SK-MEL-5 (cell line): ENCODE measurements around the gene EPC1. TPM values are rescaled to one million over a fixed set of nuclear protein-coding genes. Genes with fewer than 3 reads are reported as not detected.

Experiments used
- DNase-seq: peaks from one replicate; pipeline ENCODE4 v3.0.0-alpha.2; 2016; ENCODE audit warnings: low read depth, low spot score
- in situ Hi-C: cut with HindIII; loops from 2 replicates; pipeline ENCODE4 v1.10.0; 2016; ENCODE audit warnings: low sequenced_read_pairs, high pct_unique_total_duplicates, low pct_unique_long_range_greater_than_20kb
- total RNA-seq: library from RNA; depleted of rRNA; stranded (reverse); fragments of >200 nt; shearing (Covaris generic); gene quantifications from 2 replicates; pipeline ENCODE4 v1.2.3, GENCODE V29; 2014

EPC1 gene
- total RNA-seq, 1 experiment from 2014 or later: 11.8 TPM

DNA sequence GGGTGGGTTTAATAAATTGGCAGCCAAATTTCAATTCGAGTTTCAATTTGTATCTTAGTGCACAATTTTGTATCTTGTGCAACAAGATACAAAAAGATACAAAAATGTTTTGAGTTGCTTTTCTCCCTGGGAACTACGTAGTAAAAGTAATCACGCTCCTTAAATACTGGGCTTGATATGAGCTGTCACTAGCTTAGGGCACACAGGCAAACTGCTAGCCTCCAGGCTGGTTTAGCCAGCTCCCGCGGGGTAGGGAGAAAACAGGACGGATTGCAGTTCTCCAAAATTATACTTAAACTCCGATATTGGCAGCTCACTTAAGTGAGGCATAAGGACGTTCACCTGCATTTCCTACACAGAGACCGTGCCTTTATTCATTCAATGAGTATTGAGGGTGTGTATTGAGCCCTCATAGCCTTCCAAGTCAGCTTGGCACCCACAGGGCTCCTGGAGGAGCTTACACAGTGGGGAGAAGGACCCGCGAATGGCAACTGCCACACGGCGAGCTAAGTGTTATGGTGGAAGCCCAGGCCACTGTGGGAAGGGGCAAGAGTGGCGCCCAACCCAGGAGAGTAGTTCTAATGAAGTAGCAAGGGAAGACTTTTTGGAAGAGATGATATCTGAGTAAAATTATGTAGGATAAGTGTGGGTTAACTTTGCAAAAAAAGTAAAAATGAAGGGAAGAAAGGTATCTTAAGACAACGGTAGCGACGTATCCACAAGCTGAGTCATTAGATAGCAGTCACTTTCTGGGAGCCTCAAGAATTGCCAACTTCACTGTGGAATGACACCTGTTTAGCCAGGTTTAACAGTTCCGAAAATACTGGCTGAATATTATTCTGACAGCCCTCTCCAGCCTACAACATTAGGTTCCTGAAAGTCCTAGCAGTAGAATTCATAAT is 1.6 kb upstream of the EPC1 start:
- no peak for DNase-seq
- in situ Hi-C loops: no loop called here

DNA sequence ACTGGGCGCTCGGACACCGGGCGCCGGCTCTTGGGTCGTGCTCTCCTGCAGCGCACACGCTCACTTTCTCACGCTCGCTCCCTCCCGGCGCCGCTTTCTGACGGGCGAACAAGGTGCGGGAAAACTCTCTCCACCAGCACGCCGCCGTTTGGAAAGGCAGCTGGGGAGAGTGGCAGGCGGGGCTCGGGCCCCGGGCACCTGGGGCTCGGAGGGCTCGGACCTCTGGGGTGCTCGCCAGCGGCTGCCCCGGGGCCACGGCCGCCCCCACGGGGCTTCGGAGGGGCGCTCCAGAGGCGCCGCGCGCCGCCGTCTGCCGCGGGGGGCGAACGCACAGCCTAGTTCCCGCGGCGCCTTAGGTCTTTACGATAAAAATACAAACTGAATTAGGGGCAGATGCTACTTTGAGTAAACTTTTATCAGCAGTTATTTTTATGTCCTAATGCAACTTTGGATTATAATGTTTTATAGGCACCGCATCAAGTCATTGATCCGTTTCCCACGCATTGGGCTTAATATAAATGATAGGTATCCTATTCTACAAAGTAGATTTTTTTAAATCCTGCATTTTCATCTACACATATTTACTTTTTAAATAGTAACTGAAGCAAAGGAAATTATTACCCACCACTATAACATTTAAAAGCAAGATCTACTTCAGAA is 535 bp upstream of the EPC1 start:
- DNase-seq: no peak
- in situ Hi-C loops: no loop called here

DNA sequence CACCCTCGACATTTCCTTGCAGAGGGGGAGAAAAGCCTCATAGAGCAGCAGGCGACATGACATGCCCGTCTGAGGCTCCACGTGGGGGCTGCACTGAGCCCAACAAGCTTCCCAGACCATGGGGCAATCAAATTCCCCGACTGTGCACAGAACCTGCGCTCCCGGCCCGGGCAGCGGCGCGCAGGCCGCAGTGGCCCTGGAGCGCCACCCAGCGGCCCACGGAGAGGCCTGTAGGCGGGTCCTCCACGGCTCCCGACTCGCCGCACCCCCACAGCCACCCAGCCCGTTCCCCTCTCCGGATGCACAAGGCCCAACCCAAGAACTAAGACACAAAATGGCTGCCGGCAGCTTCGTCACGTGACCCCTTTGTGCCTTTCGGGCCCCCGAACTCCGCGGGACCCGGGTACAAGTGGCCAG is 816 bp downstream of the EPC1 start:
- in situ Hi-C loops: no loop called here
- peak; percentile 91 for DNase-seq

DNA sequence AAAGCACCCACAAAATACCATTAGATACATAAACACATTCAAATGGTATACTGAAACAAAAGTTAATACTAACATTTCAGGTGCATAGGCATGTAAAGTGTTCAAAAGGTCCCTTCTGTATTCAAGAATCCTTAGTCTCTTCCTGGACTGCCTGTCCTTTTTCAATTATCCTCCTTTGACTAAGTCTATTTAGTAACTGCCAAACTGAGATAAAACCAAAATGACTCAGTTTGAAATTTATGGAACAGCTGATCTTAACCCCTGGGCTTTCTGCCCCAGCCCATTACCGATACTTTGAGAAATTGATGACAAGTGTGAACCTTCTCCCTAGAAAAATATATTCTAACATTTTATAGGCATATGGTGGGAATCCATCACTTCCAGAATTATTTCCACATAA is 5.4 kb downstream of the EPC1 start:
- no peak for DNase-seq
- in situ Hi-C loops: no loop called here

- DNase-seq: no peak
- in situ Hi-C loops: no loop called here
Observed at GRCh38 chr10:32340596-32341180, 6.3 kb downstream of the EPC1 start.

DNA sequence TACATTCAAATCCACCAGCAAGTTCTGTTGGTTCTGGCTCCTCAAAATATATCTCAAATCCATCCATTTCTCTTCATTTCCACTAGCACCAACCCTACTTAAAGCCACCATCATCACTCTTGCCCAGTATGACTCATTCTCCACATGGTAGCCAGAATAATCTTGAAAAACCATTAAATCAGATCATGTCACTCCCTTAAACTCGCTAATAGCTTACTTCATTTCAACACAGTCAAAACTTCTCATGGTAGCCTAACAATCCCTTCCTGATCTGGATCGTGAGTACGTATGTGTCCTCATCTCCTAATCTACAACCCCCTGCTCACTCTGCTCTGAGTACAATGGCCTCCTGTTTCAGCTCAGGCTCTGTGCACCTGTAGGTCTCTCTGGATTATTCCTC is 8.7 kb downstream of the EPC1 start:
- no peak for DNase-seq
- in situ Hi-C loops: no loop called here

DNA sequence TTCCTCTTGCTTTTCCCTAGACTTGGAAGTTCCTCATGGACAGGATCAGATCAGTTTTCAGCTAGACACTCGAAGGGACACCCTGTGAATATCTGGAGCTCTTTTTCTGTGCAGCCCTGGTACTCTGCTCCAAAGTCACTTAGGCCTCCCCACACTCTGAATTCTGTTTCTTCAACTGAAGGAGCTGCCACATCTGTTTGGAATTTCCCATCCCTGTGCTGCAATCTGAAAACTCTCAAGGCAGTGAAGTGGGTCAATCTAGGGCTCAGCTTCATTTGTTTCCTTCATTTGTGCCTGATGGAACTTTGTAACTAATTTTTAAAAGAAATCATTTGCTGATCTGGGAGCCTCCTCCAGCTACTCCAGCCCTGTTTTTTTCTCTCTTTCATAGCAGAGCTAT is 9.6 kb downstream of the EPC1 start:
- in situ Hi-C loops: no loop called here
- no peak for DNase-seq

GRCh38 chr10:32333849-32334248 is 13.1 kb downstream of the EPC1 start:
- in situ Hi-C loops: no loop called here
- no peak for DNase-seq

- in situ Hi-C loops: no loop called here
- peak; percentile 94 for DNase-seq
Observed at GRCh38 chr10:32332299-32332750, 14.6 kb downstream of the EPC1 start.

- DNase-seq: no peak
- in situ Hi-C loops: no loop called here
Observed at GRCh38 chr10:32331606-32332005, 15.4 kb downstream of the EPC1 start.

DNA sequence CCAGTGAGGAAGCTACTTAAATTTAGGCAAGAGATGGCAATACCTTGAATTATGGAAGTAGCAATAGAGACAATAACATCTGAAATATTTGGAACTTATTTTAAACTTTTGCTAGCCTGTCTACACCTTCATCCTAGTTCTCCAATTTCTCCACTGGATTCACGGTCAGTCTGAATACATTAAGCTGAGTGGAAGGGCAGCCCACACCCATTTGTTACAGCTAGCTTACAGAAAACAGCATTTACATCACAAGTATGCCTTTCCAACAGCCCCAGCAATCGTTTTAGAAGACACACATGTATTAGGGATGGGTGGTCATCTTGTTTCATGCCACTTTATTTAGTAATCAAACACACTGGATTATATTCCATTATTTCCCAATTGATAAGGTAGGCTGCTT is 16.7 kb downstream of the EPC1 start:
- in situ Hi-C loops: no loop called here
- DNase-seq: no peak

DNA sequence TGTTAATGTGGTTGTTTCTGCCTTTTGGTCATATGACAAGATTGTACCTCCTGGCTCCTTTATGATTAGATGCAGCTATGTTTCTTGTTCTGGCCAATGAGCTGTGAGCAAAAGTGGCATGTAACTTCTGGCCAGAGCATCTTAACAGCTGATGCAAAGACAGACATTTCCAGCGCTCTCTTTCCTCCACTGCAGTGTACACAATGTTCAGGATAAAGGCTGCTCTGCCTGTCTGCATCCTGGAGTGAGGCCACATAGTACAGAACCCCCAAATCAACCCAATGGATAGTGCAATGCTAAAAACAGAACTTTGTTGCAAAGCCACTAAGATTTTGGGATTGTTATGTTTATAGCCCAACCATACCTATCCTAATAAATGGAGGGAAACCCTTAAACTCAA is 17.9 kb downstream of the EPC1 start:
- in situ Hi-C loops: no loop called here
- DNase-seq: no peak

DNA sequence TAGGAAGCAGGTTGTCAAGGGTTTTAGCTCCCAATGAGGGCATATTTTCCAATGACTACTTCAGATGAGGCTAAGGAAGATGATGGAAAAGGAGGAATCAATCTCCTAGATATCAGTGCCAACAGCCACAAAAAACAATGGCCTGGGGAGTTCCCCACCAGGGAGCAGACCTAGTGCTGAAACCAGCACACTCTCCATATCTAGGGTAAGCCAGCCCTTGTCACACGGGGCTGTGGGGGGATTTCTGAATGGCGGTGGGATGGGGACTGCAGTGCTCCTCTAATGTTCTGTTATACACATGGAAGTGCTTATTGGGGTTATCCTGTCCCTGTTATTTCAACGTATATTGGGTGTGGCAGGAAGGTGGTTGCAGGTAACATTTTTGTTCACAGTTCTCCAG is 18.5 kb downstream of the EPC1 start:
- no peak for DNase-seq
- in situ Hi-C loops: no loop called here

- in situ Hi-C loops: no loop called here
- DNase-seq: no peak
Observed at GRCh38 chr10:32327364-32327691, 19.6 kb downstream of the EPC1 start.

DNA sequence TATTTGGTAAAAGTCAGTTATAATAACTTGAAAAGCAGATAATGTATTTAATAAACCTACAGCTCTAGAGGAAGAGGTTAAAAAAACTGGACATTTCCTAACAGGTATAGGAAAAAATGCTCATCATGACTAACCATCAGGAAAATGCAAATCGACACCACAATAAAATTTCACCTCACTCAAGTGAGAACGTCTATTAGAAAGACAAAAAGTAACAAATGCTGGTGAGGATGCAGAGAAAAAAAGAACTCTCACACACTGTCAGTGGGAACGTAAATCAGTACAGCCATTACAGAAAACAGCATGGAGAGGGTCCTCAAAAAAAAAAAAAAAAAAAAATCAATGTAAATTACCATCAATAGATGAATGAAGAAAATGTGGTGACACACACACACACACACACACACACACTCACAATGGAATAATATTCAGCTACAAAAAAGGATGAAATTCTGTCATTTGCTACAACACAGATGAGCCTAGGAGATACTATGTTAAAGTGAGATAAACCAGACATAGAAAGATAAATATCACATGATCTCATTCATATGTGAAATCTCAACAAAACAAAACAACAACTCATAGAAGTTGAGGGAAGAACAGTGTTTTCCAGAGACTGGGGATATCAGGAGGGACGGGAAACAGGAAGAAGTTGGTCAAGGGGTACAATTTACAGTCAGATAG is 20.1 kb downstream of the EPC1 start:
- no peak for DNase-seq
- in situ Hi-C loops: no loop called here

- in situ Hi-C loops: no loop called here
- no peak for DNase-seq
Observed at GRCh38 chr10:32326119-32326518, 20.8 kb downstream of the EPC1 start.

- in situ Hi-C loops: no loop called here
Observed at GRCh38 chr10:32323051-32323450, 23.9 kb downstream of the EPC1 start.

GRCh38 chr10:32321016-32321631 is 25.8 kb downstream of the EPC1 start:
- in situ Hi-C loops: no loop called here
- DNase-seq: no peak

More at GRCh38 chr10:32323051-32323450, 23.9 kb downstream of the EPC1 start:
- no peak for DNase-seq
